ENCODE results near the gene CYP27A1.

Gene CYP27A1

GRCh38 chr2:218859988-218860831, 78.3 kb downstream of the CYP27A1 start:
- DNase-seq, result no peak

- no peak for DNase-seq
These were observed 79.0 kb downstream of the CYP27A1 start for GRCh38 chr2:218860950-218861381.

DNA sequence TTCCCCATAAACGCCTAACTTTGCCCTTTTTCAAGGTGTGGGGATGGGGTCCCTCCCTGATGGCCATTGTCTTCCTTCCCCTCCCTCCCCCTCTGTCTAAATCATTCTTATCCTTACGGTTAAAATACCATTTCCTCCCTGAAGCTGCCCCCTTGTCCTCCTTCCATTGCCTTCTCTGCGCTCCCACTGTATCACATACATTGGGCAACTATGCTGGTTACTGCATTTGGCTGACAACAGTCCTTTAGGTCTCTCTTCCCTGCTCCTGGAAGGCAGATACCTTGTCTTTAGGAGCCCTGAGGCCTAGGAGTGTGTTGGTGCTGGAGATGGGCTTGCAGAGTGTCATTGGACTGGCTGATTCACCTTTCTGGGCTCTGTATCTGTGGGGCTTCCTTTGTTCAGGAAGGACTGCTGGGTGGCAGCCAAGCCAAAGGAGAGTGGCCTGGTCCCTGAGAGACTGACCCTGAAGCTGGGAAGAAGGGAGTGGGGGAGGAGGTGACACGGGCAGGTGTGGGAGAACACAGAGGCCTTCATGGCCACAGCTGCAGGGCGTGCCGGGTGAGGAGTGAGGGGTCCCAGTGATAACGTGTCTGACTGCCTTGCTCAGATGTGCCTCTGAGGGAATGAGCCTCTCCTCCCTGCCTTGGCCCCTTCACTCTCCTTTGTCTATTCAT, 79.8 kb downstream of the CYP27A1 start:
- no peak for DNase-seq

DNA sequence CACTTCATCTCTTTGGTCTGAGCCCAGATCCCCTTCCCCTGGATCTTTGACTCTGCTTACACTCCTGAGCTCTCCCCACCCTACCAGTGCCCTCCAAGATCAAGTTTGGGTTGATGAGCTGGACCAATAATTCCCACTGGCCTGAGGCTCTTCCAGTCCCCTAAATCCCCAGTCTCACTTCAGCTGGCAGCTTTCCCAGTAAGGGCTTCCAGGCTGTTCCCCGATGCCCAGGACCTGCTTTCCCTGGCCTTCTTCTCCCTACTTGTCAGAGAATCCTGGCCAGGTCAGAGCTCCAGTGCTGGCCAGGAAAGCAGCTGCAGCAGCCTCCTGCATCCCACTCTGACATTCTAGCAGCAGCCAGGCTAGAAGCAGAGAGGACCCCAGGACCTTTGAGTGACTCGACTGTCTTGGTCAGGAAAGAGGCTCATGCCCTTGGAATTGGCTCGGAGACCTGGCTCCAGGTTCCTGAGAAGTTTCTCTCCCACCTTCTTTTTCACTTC, 81.1 kb downstream of the CYP27A1 start:
- no peak for DNase-seq
